Measurements from ENCODE around the gene DUSP16. TPM values are rescaled to one million over a fixed set of nuclear protein-coding genes. Genes with fewer than 3 reads are reported as not detected.

DUSP16 gene
- total RNA-seq, 1 experiment from 2014 or later: 10.6 TPM

- intact Hi-C loops (cut with micrococcal nuclease; ENCODE audit: unreplicated experiment): no loop called here
- ChIA-PET CTCF (no interaction called here), POLR2A (ENCODE audit: low non-redundant PET) (no interaction called here)
- no peak overlapping the region for H3K4me3 ChIP-seq (ENCODE audit: low read depth, low read length, poor library complexity, severe bottlenecking)
- H3K27me3 ChIP-seq (replicated peaks; ENCODE audit: insufficient read depth, low read depth, low read length, poor library complexity): no peaks in the 10 kb centered on the region
- TF ChIP-seq, protein P1, sequence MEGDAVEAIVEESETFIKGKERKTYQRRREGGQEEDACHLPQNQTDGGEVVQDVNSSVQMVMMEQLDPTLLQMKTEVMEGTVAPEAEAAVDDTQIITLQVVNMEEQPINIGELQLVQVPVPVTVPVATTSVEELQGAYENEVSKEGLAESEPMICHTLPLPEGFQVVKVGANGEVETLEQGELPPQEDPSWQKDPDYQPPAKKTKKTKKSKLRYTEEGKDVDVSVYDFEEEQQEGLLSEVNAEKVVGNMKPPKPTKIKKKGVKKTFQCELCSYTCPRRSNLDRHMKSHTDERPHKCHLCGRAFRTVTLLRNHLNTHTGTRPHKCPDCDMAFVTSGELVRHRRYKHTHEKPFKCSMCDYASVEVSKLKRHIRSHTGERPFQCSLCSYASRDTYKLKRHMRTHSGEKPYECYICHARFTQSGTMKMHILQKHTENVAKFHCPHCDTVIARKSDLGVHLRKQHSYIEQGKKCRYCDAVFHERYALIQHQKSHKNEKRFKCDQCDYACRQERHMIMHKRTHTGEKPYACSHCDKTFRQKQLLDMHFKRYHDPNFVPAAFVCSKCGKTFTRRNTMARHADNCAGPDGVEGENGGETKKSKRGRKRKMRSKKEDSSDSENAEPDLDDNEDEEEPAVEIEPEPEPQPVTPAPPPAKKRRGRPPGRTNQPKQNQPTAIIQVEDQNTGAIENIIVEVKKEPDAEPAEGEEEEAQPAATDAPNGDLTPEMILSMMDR (conservative IDR thresholded peaks at IDR 0.05; ENCODE audit: low read depth, low read length): no peak
- TF ChIP-seq EZH2 (IDR thresholded peaks at IDR 0.05; ENCODE audit: borderline replicate concordance, low read depth, low read length, poor library complexity, severe bottlenecking): no peak
- no peaks in the 10 kb centered on the region for H3K4me1 ChIP-seq (ENCODE audit: insufficient read depth, low read length, poor library complexity, severe bottlenecking)
- no peak for DNase-seq (ENCODE audit: low spot score)
- no peak overlapping the region for H3K27ac ChIP-seq (ENCODE audit: low read depth, low read length, poor library complexity, severe bottlenecking)
- no TSS peak for BruUV-seq (replicated peaks)
- no peaks in the 10 kb centered on the region for H3K9me3 ChIP-seq (ENCODE audit: low read depth, low read length, poor library complexity, severe bottlenecking)
- no peaks in the 10 kb centered on the region for H3K36me3 ChIP-seq (ENCODE audit: insufficient read depth, low read length, poor library complexity, severe bottlenecking)
Observed at GRCh38 chr12:12465522-12465921, 97.1 kb downstream of the DUSP16 start.

- intact Hi-C loops (cut with micrococcal nuclease; ENCODE audit: unreplicated experiment): no loop called here
- no peak overlapping the region for H3K4me3 ChIP-seq (ENCODE audit: low read depth, low read length, poor library complexity, severe bottlenecking)
- ChIA-PET CTCF (no interaction called here), POLR2A (ENCODE audit: low non-redundant PET) (no interaction called here)
- no peak overlapping the region for H3K27ac ChIP-seq (ENCODE audit: low read depth, low read length, poor library complexity, severe bottlenecking)
- TF ChIP-seq, protein P1 (conservative IDR thresholded peaks at IDR 0.05; ENCODE audit: low read depth, low read length): no peak
- no peak for TF ChIP-seq EZH2 (IDR thresholded peaks at IDR 0.05; ENCODE audit: borderline replicate concordance, low read depth, low read length, poor library complexity, severe bottlenecking)
- H3K36me3 ChIP-seq (ENCODE audit: insufficient read depth, low read length, poor library complexity, severe bottlenecking): no peaks in the 10 kb centered on the region
- no peaks in the 10 kb centered on the region for H3K4me1 ChIP-seq (ENCODE audit: insufficient read depth, low read length, poor library complexity, severe bottlenecking)
- no TSS peak for BruUV-seq (replicated peaks)
- no peak for DNase-seq (ENCODE audit: low spot score)
- no peaks in the 10 kb centered on the region for H3K27me3 ChIP-seq (replicated peaks; ENCODE audit: insufficient read depth, low read depth, low read length, poor library complexity)
- H3K9me3 ChIP-seq (ENCODE audit: low read depth, low read length, poor library complexity, severe bottlenecking): no peaks in the 10 kb centered on the region
Observed at GRCh38 chr12:12461923-12462315, 100.7 kb downstream of the DUSP16 start.

DNA sequence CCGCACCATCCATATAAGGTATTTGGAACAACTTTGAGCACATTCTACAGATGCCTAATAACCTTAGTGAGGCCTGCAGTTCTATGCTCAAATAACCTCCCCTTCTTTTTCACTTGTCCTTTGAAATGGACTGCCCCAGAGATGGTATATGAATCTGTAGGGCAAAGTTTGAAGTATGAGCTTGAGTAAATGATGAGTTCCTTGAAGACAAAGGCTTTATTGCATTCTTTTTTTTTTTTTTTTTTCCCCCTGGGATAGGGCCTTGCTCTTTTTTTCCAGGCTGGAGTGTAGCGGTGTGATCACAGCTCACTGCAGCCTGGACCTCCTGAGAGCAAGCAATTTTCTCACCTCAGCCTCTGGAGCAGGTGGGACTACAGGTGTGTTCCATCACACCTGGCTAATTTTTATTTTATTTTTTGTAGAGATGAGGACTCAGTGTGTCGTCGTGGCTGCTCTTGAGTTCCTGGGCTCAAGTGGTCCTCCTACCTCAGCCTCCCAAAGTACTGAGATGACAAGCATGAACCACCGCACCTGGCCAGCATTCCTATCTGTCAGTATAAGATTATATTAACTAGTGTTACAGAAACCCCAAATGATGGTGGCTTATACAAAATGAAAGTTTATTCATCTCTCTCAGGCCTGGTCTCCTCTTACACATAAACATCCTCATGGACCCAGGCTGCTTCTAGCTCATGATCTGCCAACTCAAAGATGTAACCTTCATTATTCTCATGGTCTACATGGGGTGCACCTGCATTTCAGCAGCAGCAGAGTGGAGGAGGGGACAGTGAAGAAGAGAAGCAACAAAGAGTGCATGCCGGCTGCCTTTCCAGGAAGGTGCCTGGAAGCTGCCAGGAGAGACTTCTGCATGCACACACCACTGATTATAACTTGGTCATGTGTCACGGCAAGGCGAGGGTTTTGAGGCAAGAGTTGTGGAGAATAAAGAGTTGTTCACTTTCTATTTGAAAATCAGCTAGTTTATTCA is 101.4 kb downstream of the DUSP16 start:
- BruUV-seq (replicated peaks): no TSS peak
- ChIA-PET POLR2A (ENCODE audit: low non-redundant PET) (no interaction called here), CTCF (no interaction called here)
- intact Hi-C loops (cut with micrococcal nuclease; ENCODE audit: unreplicated experiment): no loop called here
- H3K9me3 ChIP-seq (ENCODE audit: low read depth, low read length, poor library complexity, severe bottlenecking): no peaks in the 10 kb centered on the region
- no peaks in the 10 kb centered on the region for H3K27me3 ChIP-seq (replicated peaks; ENCODE audit: insufficient read depth, low read depth, low read length, poor library complexity)
- no peak for DNase-seq (ENCODE audit: low spot score)
- H3K4me3 ChIP-seq (ENCODE audit: low read depth, low read length, poor library complexity, severe bottlenecking): no peak overlapping the region
- no peak for TF ChIP-seq EZH2 (IDR thresholded peaks at IDR 0.05; ENCODE audit: borderline replicate concordance, low read depth, low read length, poor library complexity, severe bottlenecking)
- TF ChIP-seq, protein P1 (conservative IDR thresholded peaks at IDR 0.05; ENCODE audit: low read depth, low read length): no peak
- H3K4me1 ChIP-seq (ENCODE audit: insufficient read depth, low read length, poor library complexity, severe bottlenecking): no peaks in the 10 kb centered on the region
- H3K27ac ChIP-seq (ENCODE audit: low read depth, low read length, poor library complexity, severe bottlenecking): no peak overlapping the region
- H3K36me3 ChIP-seq (ENCODE audit: insufficient read depth, low read length, poor library complexity, severe bottlenecking): no peaks in the 10 kb centered on the region
